HT1080 (cell line): ENCODE measurements around the gene CCL26. TPM values are rescaled to one million over a fixed set of nuclear protein-coding genes. Genes with fewer than 3 reads are reported as not detected.

Experiments
- DNase-seq: peaks from one replicate; pipeline ENCODE4 v3.0.0-alpha.2; 2015; ENCODE audit warnings: low read depth
- polyA plus RNA-seq, 2 experiments: library from polyadenylated mRNA; depleted of rRNA; stranded (reverse); fragments of >200 nt; gene quantifications; 2 replicates each; pipeline ENCODE4 v1.2.3, GENCODE V29; 2015
- total RNA-seq: library from RNA; depleted of rRNA; stranded (reverse); fragments of >200 nt; shearing (Covaris generic); gene quantifications from 2 replicates; pipeline ENCODE4 v1.2.3, GENCODE V29; 2014; rRNA removed

CCL26 gene
- not detected in 2 replicates for total RNA-seq
- not detected in 2 replicates for polyA plus RNA-seq (2015; cell fraction: cytosol; rRNA removed)
- polyA plus RNA-seq (2015; cell fraction: nucleus; rRNA removed), result not detected in 2 replicates

GRCh38 chr7:75772081-75773077 is at the start of gene CCL26:
CCL26 (minus strand) TSS chr7:75772211; CDS start chr7:75772176, 35 bp downstream.
- DNase-seq, result peak; percentile 58

- no peak for DNase-seq
These were observed 48.7 kb upstream of the CCL26 start for GRCh38 chr7:75820688-75821087.

GRCh38 chr7:75819711-75820110 is 47.7 kb upstream of the CCL26 start:
- no peak for DNase-seq

- no peak for DNase-seq
These were observed 46.5 kb upstream of the CCL26 start for GRCh38 chr7:75818472-75818871.

GRCh38 chr7:75817116-75817515 is 45.1 kb upstream of the CCL26 start:
- DNase-seq, result no peak

GRCh38 chr7:75815418-75816064 is 43.5 kb upstream of the CCL26 start:
- DNase-seq, result no peak

GRCh38 chr7:75814407-75814947 is 42.5 kb upstream of the CCL26 start:
- DNase-seq, result peak; percentile 56

GRCh38 chr7:75813781-75814236 is 41.8 kb upstream of the CCL26 start, which contains the start of gene CCL24:
CCL24 (minus strand) TSS chr7:75813806; CDS start chr7:75813715, 91 bp downstream.
- DNase-seq, result no peak

- no peak for DNase-seq
These were observed 41.1 kb upstream of the CCL26 start for GRCh38 chr7:75813084-75813483.

GRCh38 chr7:75811894-75812678 is 40.1 kb upstream of the CCL26 start:
- no peak for DNase-seq

- DNase-seq, result no peak
These were observed 37.4 kb upstream of the CCL26 start for GRCh38 chr7:75809396-75809795.

- no peak for DNase-seq
These were observed 36.1 kb upstream of the CCL26 start for GRCh38 chr7:75808106-75808505.

GRCh38 chr7:75807452-75807851 is 35.4 kb upstream of the CCL26 start:
- DNase-seq, result no peak

- DNase-seq, result no peak
These were observed 34.7 kb upstream of the CCL26 start for GRCh38 chr7:75806560-75807307.

GRCh38 chr7:75804705-75805104 is 32.7 kb upstream of the CCL26 start:
- no peak for DNase-seq

GRCh38 chr7:75804004-75804403 is 32.0 kb upstream of the CCL26 start:
- no peak for DNase-seq

- no peak for DNase-seq
These were observed 30.5 kb upstream of the CCL26 start for GRCh38 chr7:75802552-75802821.

GRCh38 chr7:75798770-75799169 is 26.8 kb upstream of the CCL26 start:
- DNase-seq, result no peak

GRCh38 chr7:75796420-75796819 is 24.4 kb upstream of the CCL26 start:
- no peak for DNase-seq

GRCh38 chr7:75795831-75796285 is 23.8 kb upstream of the CCL26 start:
- no peak for DNase-seq
